Transverse colon (tissue), 4 donors: ENCODE measurements around the gene ENOX1. TPM values are rescaled to one million over a fixed set of nuclear protein-coding genes. Genes with fewer than 3 reads are reported as not detected.

ENCODE experiments used
- DNase-seq: peaks from one replicate; pipeline ENCODE4 v3.0.0-alpha.2; 2019
- H3K27ac ChIP-seq, 4 donors: fragments of 200-600 bp; sonication (generic); 2 replicates each; pipeline ENCODE4 v1.5.1; 2016 to 2018; ENCODE audit warnings: inconsistent platforms in 4 of 4
- H3K27me3 ChIP-seq: fragments of 200-600 bp; sonication (generic); 2 replicates; pipeline ENCODE4 v1.5.1; 2017; ENCODE audit warnings: inconsistent platforms
- H3K36me3 ChIP-seq, 4 donors: fragments of 200-600 bp; sonication (generic); 2 replicates each; pipeline ENCODE4 v1.5.1; 2017 to 2019; ENCODE audit warnings: inconsistent platforms in 4 of 4
- H3K4me1 ChIP-seq, 4 donors: fragments of 200-600 bp; sonication (generic); 2 replicates each; pipeline ENCODE4 v1.5.1; 2017 to 2020; ENCODE audit warnings: inconsistent platforms in 4 of 4
- H3K4me3 ChIP-seq, 4 donors: fragments of 200-600 bp; sonication (generic); 1 replicate in 1 of 4; 2 replicates in 3 of 4; pipeline versions ENCODE4 v1.5.1 to v1.6.1; 2017 to 2019; ENCODE audit warnings: inconsistent platforms in 4 of 4
- H3K9me3 ChIP-seq, 2 donors: fragments of 200-600 bp; sonication (generic); 2 replicates each; pipeline ENCODE4 v1.5.1; 2017 to 2019; ENCODE audit warnings: inconsistent platforms in 2 of 2
- CTCF ChIP-seq, 5 experiments: fragments of 200-600 bp in 3 of 5; fragments of 450-650 bp in 2 of 5; sonication (generic) in 3 of 5; IDR thresholded peaks; 1 replicate in 2 of 5; 2 replicates in 3 of 5; pipeline ENCODE4 v1.5.1; 2016 to 2017; ENCODE audit warnings: antibody characterized with exemption in 5 of 5, inconsistent platforms in 3 of 5, mild to moderate bottlenecking in 2 of 5, moderate library complexity in 1 of 5
- EP300 ChIP-seq: sonication (generic); formaldehyde crosslinking; IDR thresholded peaks from one replicate; pipeline ENCODE4 v1.6.1; 2017; ENCODE audit warnings: antibody characterized with exemption, low read depth
- POLR2A ChIP-seq: fragments of 450-650 bp; IDR thresholded peaks from one replicate; pipeline ENCODE4 v1.6.1; 2016; ENCODE audit warnings: antibody characterized with exemption, mild to moderate bottlenecking, moderate library complexity
- POLR2AphosphoS5 ChIP-seq, 3 donors: sonication (generic); formaldehyde crosslinking; IDR thresholded peaks; one replicate each; pipeline ENCODE4 v1.6.1; 2016; ENCODE audit warnings: antibody characterized with exemption in 3 of 3
- WGBS, 2 donors: methylation state at CpG; one replicate each; pipeline ENCODE4 v1.1.5; 2018; ENCODE audit warnings: low coverage in 1 of 2; 5-methylcytosine and 5-hydroxymethylcytosine counted together
- in situ Hi-C, 4 donors: fragments of 200-750 bp; cut with MboI; loops; one replicate each; pipeline versions ENCODE4 v1.15.0 to v1.15.1; 2017; ENCODE audit warnings: low sequenced_read_pairs in 3 of 4, low pct_ligation_motif_present in 1 of 4, low pct_unique_long_range_greater_than_20kb in 1 of 4
- intact Hi-C: fragments of 100-400 bp; cut with DNase I; formaldehyde crosslinking; loops from one replicate; pipeline ENCODE4 v1.15.1; 2023; ENCODE audit warnings: low total_unique reads
- total RNA-seq, 4 donors: library from RNA; depleted of rRNA; stranded (reverse); fragments of >200 nt; gene quantifications; one replicate each; pipeline ENCODE4 v1.1.0, GENCODE V29; 2016

Gene ENOX1
- total RNA-seq, 4 donors from 2014 or later: 1.5 to 6.4 (median 2.2) TPM

GRCh38 chr13:43414111-43414510, 372.7 kb downstream of the ENOX1 start:
- Histone ChIP-seq H3K27ac (no peak overlapping the region), H3K4me3 (no peak overlapping the region), H3K27me3 (no peaks in the 10 kb centered on the region), H3K9me3 (no peaks in the 10 kb centered on the region), H3K4me1 (peaks cover 0 to 6% (median 0%) of the 10 kb centered on the region in 4 donors), H3K36me3 (no peaks in the 10 kb centered on the region)
- DNase-seq: no peak
- in situ Hi-C loops: no loop called here
- intact Hi-C loops: no loop called here
- TF ChIP-seq CTCF (IDR thresholded peaks at IDR 0.05): no peak

- in situ Hi-C loops: no loop called here
- intact Hi-C loops: no loop called here
- H3K27ac ChIP-seq: peak overlapping the region; percentile 14 to 59 (median 36)
- H3K4me3 ChIP-seq: no peak overlapping the region
- H3K9me3 ChIP-seq: no peaks in the 10 kb centered on the region
- TF ChIP-seq POLR2AphosphoS5 (IDR thresholded peaks at IDR 0.05): peak in 1 of 3 donors; percentile 34
- TF ChIP-seq CTCF (IDR thresholded peaks at IDR 0.05): no peak
- no peaks in the 10 kb centered on the region for H3K27me3 ChIP-seq
- 24 to 65% methylated on average over 6 to 9 of the region's 9 CpGs for WGBS, 2 donors
- H3K4me1 ChIP-seq: peaks cover 0 to 6% (median 0%) of the 10 kb centered on the region in 4 donors
- peak; percentile 19 for DNase-seq
- H3K36me3 ChIP-seq: no peaks in the 10 kb centered on the region
Observed at GRCh38 chr13:43411741-43412140, 375.0 kb downstream of the ENOX1 start.

GRCh38 chr13:43411211-43411610, 375.6 kb downstream of the ENOX1 start:
- Histone ChIP-seq H3K4me1 (peaks cover 0 to 6% (median 0%) of the 10 kb centered on the region in 4 donors), H3K4me3 (no peak overlapping the region), H3K27me3 (no peaks in the 10 kb centered on the region), H3K27ac (peak overlapping the region in 3 of 4 donors; percentile 35 to 59 (median 36)), H3K9me3 (no peaks in the 10 kb centered on the region), H3K36me3 (no peaks in the 10 kb centered on the region)
- intact Hi-C loops: no loop called here
- in situ Hi-C loops: no loop called here
- 45 to 47% methylated on average over 2 of the region's 2 CpGs for WGBS, 2 donors
- TF ChIP-seq CTCF (IDR thresholded peaks at IDR 0.05): no peak
- no peak for TF ChIP-seq EP300
- no peak for TF ChIP-seq POLR2A
- no peak for TF ChIP-seq POLR2AphosphoS5 (IDR thresholded peaks at IDR 0.05)
- no peak for DNase-seq

GRCh38 chr13:43408274-43408673, 378.5 kb downstream of the ENOX1 start:
- in situ Hi-C loops: no loop called here
- no peak overlapping the region for H3K27ac ChIP-seq
- no peak overlapping the region for H3K4me3 ChIP-seq
- intact Hi-C loops: no loop called here
- DNase-seq: no peak
- peaks cover 0 to 6% (median 0%) of the 10 kb centered on the region in 4 donors for H3K4me1 ChIP-seq
- no peaks in the 10 kb centered on the region for H3K27me3 ChIP-seq
- H3K9me3 ChIP-seq: no peaks in the 10 kb centered on the region
- WGBS, 2 donors: 70 to 79% methylated on average over 3 of the region's 3 CpGs
- H3K36me3 ChIP-seq: no peaks in the 10 kb centered on the region
- TF ChIP-seq POLR2AphosphoS5 (IDR thresholded peaks at IDR 0.05): peak in 1 of 3 donors; percentile 33
- TF ChIP-seq POLR2A: no peak

- no peaks in the 10 kb centered on the region for H3K36me3 ChIP-seq
- in situ Hi-C loops: no loop called here
- no peaks in the 10 kb centered on the region for H3K9me3 ChIP-seq
- intact Hi-C loops: no loop called here
- peaks cover 0 to under 1% (median 0%) of the 10 kb centered on the region in 4 donors for H3K4me1 ChIP-seq
- 88 to 94% methylated on average over 5 of the region's 5 CpGs for WGBS, 2 donors
- TF ChIP-seq POLR2A (no peak), EP300 (no peak), CTCF (IDR thresholded peaks at IDR 0.05) (no peak)
- no peaks in the 10 kb centered on the region for H3K27me3 ChIP-seq
- no peak overlapping the region for H3K27ac ChIP-seq
- H3K4me3 ChIP-seq: no peak overlapping the region
- no peak for DNase-seq
Observed at GRCh38 chr13:43407023-43407581, 379.7 kb downstream of the ENOX1 start.
